ENCODE measurements around the gene SCCPDH. TPM values are rescaled to one million over a fixed set of nuclear protein-coding genes. Genes with fewer than 3 reads are reported as not detected.

Gene SCCPDH
- total RNA-seq, 6 experiments from 2014 or later, result 21.3 to 27.2 (median 25.6) TPM

- no peak for TF ChIP-seq CTCF (IDR thresholded peaks at IDR 0.05)
- no peak overlapping the region for H3K27ac Mint-ChIP-seq
- no peak overlapping the region for H3K4me3 Mint-ChIP-seq
- H3K9me3 Mint-ChIP-seq, result no peaks in the 10 kb centered on the region
- H3K27me3 Mint-ChIP-seq (ENCODE audit: insufficient read depth), result peaks cover 7% of the 10 kb centered on the region
- peaks cover 19% of the 10 kb centered on the region for H3K4me1 Mint-ChIP-seq (ENCODE audit: low read depth)
- H3K36me3 Mint-ChIP-seq (ENCODE audit: low read depth), result no peaks in the 10 kb centered on the region
- no peak for DNase-seq
Observed at GRCh38 chr1:246793356-246793896, 69.2 kb downstream of the SCCPDH start.

GRCh38 chr1:246794048-246794827 is 70.0 kb downstream of the SCCPDH start:
- no peak for TF ChIP-seq CTCF (IDR thresholded peaks at IDR 0.05)
- H3K27ac Mint-ChIP-seq, result no peak overlapping the region
- H3K27me3 Mint-ChIP-seq (ENCODE audit: insufficient read depth), result peaks cover 9% of the 10 kb centered on the region
- H3K4me1 Mint-ChIP-seq (ENCODE audit: low read depth), result peaks cover 19% of the 10 kb centered on the region
- H3K4me3 Mint-ChIP-seq, result peak overlapping the region; percentile 29; the same call in 1 of the 2 replicates
- no peaks in the 10 kb centered on the region for H3K9me3 Mint-ChIP-seq
- no peak for DNase-seq
- H3K36me3 Mint-ChIP-seq (ENCODE audit: low read depth), result no peaks in the 10 kb centered on the region

DNA sequence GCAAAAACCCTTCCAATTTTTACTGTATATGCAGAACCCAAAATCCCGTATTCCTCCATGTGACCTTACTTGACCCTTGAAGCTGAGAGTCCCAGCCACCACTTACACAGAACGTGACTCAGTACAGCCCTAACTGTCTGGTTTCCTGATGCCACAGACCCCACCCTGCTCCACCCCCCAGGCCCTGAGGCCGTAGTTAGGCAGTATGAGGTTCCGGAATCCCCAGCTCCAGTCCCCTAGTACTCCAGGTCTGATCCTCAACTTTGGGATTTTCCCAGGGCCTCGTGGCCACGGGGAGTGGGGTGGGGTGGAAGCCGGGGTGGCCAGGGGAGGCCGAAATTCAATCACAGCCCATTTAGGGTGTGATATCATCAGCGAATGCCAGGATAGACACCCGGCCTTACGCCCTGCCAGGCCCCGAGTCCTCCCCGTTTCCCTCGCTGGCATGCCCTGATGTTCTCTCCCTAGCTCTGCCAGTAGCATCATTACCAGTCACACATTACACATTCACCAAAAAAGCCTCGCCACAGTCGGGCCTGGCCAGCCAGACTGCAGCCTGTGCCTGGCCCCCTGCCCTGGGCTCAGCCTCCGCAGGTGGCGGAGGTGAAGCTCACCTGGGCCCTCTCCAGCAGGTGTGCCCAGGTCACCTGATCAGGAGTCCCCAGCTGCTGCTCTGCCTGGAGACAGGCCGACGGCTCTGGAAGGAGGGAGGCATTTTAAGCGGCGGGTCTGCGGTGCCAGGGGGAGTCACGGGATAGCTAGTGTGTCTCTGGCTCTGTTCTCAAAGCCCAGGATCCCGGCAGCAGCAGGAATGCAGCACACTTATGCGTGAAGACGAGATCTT is 70.8 kb downstream of the SCCPDH start:
- Mint-ChIP-seq H3K36me3 (ENCODE audit: low read depth) (no peaks in the 10 kb centered on the region), H3K4me3 (peak overlapping the region; percentile 29; the same call in 1 of the 2 replicates), H3K27me3 (ENCODE audit: insufficient read depth) (peaks cover 7% of the 10 kb centered on the region), H3K27ac (no peak overlapping the region), H3K9me3 (no peaks in the 10 kb centered on the region), H3K4me1 (ENCODE audit: low read depth) (peaks cover 19% of the 10 kb centered on the region)
- TF ChIP-seq CTCF (IDR thresholded peaks at IDR 0.05), result no peak
- peak; percentile 34 for DNase-seq

GRCh38 chr1:246795906-246796694 is 71.9 kb downstream of the SCCPDH start:
- Mint-ChIP-seq H3K36me3 (ENCODE audit: low read depth) (no peaks in the 10 kb centered on the region), H3K9me3 (no peaks in the 10 kb centered on the region), H3K27me3 (ENCODE audit: insufficient read depth) (peaks cover 2% of the 10 kb centered on the region), H3K27ac (no peak overlapping the region), H3K4me3 (no peak overlapping the region), H3K4me1 (ENCODE audit: low read depth) (peaks cover 19% of the 10 kb centered on the region)
- no peak for DNase-seq
- TF ChIP-seq CTCF (IDR thresholded peaks at IDR 0.05), result no peak

DNA sequence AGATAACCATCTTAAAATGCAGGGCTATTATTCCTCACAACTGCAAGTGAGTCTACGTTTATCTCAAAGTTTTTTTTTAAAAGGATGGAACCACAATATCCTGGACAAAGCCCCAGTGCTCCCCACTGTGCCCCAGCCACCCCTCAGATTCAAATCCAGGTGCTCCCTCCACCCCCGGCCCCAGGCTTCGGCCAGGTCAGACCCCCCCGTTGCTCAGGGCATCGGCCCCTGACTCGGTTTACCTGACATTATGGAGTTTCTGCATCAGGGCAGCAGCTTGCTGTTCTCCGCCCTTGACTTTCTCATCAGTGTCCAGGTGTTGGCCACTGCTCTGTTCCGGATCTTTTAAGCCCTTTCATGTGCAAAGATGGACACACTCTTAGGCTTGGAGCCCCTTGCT is 72.9 kb downstream of the SCCPDH start:
- Mint-ChIP-seq H3K4me3 (no peak overlapping the region), H3K27me3 (ENCODE audit: insufficient read depth) (peaks cover 4% of the 10 kb centered on the region)
- no peak for TF ChIP-seq CTCF (IDR thresholded peaks at IDR 0.05)

More for the DNA sequence above, 72.9 kb downstream of the SCCPDH start:
- Mint-ChIP-seq H3K27ac (no peak overlapping the region), H3K9me3 (no peaks in the 10 kb centered on the region), H3K36me3 (ENCODE audit: low read depth) (no peaks in the 10 kb centered on the region; the same call in 1 of the 2 replicates), H3K4me1 (ENCODE audit: low read depth) (peaks cover 19% of the 10 kb centered on the region)
- DNase-seq, result no peak
